22Rv1 (cell line): ENCODE results near the gene AFP.

ENCODE experiments used
- H3K27ac ChIP-seq: fragments of 450-650 bp; 2 replicates; pipeline ENCODE4 v1.5.1; 2017
- CTCF ChIP-seq: fragments of 450-650 bp; IDR thresholded peaks from 2 replicates; pipeline ENCODE4 v1.5.1; 2017; ENCODE audit warnings: mild to moderate bottlenecking
- ZFX ChIP-seq: fragments of 450-650 bp; IDR thresholded peaks from 2 replicates; pipeline ENCODE4 v1.6.1; 2017; ENCODE audit warnings: antibody characterized with exemption, borderline replicate concordance

The AFP gene

GRCh38 chr4:73460913-73461522, 25.0 kb downstream of the AFP start:
- no peak for TF ChIP-seq CTCF
- TF ChIP-seq ZFX = no peak
- H3K27ac ChIP-seq = no peak overlapping the region

GRCh38 chr4:73468170-73468569, 32.1 kb downstream of the AFP start:
- no peak for TF ChIP-seq CTCF
- no peak for TF ChIP-seq ZFX
- no peak overlapping the region for H3K27ac ChIP-seq

GRCh38 chr4:73470728-73471127, 34.7 kb downstream of the AFP start:
- TF ChIP-seq CTCF = no peak
- H3K27ac ChIP-seq = no peak overlapping the region

- TF ChIP-seq ZFX (no peak), CTCF (no peak)
Measured at GRCh38 chr4:73477176-73477575, 41.2 kb downstream of the AFP start.

GRCh38 chr4:73479323-73479722, 43.3 kb downstream of the AFP start:
- H3K27ac ChIP-seq = no peak overlapping the region
- no peak for TF ChIP-seq CTCF
- TF ChIP-seq ZFX = no peak

More at GRCh38 chr4:73477176-73477575, 41.2 kb downstream of the AFP start:
- H3K27ac ChIP-seq = no peak overlapping the region

- no peak for TF ChIP-seq ZFX
- no peak for TF ChIP-seq CTCF
- H3K27ac ChIP-seq = no peak within 1 kb of the TSS
Measured at GRCh38 chr4:73481358-73481757, 45.3 kb downstream of the AFP start, which contains the start of gene AFM. Gene AFM (plus strand): TSS chr4:73481745. CDS start chr4:73481776, 31 bp downstream.

GRCh38 chr4:73485085-73485484, 49.1 kb downstream of the AFP start:
- no peak for TF ChIP-seq ZFX
- no peak for TF ChIP-seq CTCF
- no peak overlapping the region for H3K27ac ChIP-seq
